Stimulated activated CD4-positive, alpha-beta T cell treated with anti-CD3 and anti-CD28 coated beads, Interleukin-1b, Interleukin-23, amount 100 ng/mL, for 24 hours (primary cell): Measurements from ENCODE around the gene PAXIP1.
A peak's percentile ranks its signal among the peaks of the same experiment; 100 is the strongest.
"Not testable (repeated sequence)": the region's sequence is repeated elsewhere in the genome, so short reads cannot be mapped to it uniquely, and the experiment has no call there.

ENCODE experiments used
- DNase-seq, 4 experiments: peaks; one replicate each; pipeline ENCODE4 v3.0.0-alpha.2; 2020; ENCODE audit warnings: low read depth in 4 of 4, low spot score in 1 of 4

PAXIP1 gene

GRCh38 chr7:154943906-154944305 lies 59.0 kb downstream of the PAXIP1 start:
- DNase-seq = no peak

- DNase-seq = no peak
Measured at GRCh38 chr7:154942691-154943090, 60.2 kb downstream of the PAXIP1 start.

GRCh38 chr7:154937837-154938236 lies 65.1 kb downstream of the PAXIP1 start:
- no peak for DNase-seq

- DNase-seq = not testable (repeated sequence)
Measured at GRCh38 chr7:154934353-154934952, 68.5 kb downstream of the PAXIP1 start.

GRCh38 chr7:154931906-154932305 lies 71.0 kb downstream of the PAXIP1 start:
- DNase-seq = no peak

GRCh38 chr7:154929006-154929726 lies 73.8 kb downstream of the PAXIP1 start:
- no peak for DNase-seq

GRCh38 chr7:154928136-154929005 lies 74.6 kb downstream of the PAXIP1 start:
- DNase-seq = peak in 2 of 4 experiments; percentile 3 to 15

GRCh38 chr7:154927624-154928125 lies 75.2 kb downstream of the PAXIP1 start:
- peak; percentile 55 to 64 (median 59) for DNase-seq

GRCh38 chr7:154922472-154922871 lies 80.5 kb downstream of the PAXIP1 start:
- not testable (repeated sequence) for DNase-seq

GRCh38 chr7:154919344-154920225 lies 83.3 kb downstream of the PAXIP1 start:
- no peak for DNase-seq

GRCh38 chr7:154918741-154919140 lies 84.2 kb downstream of the PAXIP1 start:
- no peak for DNase-seq

GRCh38 chr7:154918266-154918665 lies 84.7 kb downstream of the PAXIP1 start:
- DNase-seq = no peak

- no peak for DNase-seq
Measured at GRCh38 chr7:154917808-154918160, 85.1 kb downstream of the PAXIP1 start.

- no peak for DNase-seq
Measured at GRCh38 chr7:154916856-154917807, 85.8 kb downstream of the PAXIP1 start.

GRCh38 chr7:154916381-154916780 lies 86.5 kb downstream of the PAXIP1 start:
- DNase-seq = no peak

GRCh38 chr7:154915600-154915999 lies 87.3 kb downstream of the PAXIP1 start:
- no peak for DNase-seq

GRCh38 chr7:154914996-154915380 lies 87.9 kb downstream of the PAXIP1 start:
- no peak for DNase-seq

- no peak for DNase-seq
Measured at GRCh38 chr7:154914308-154914995, 88.5 kb downstream of the PAXIP1 start.
